Sigmoid colon (tissue), 4 donors: Measurements from ENCODE around the gene NKX6-1.

Source experiments
- EP300 ChIP-seq, 4 donors: sonication (generic); formaldehyde crosslinking; IDR thresholded peaks; one replicate each; pipeline ENCODE4 v1.6.1; 2017; ENCODE audit warnings: antibody characterized with exemption in 4 of 4
- POLR2A ChIP-seq, 2 donors: fragments of 450-650 bp; IDR thresholded peaks; one replicate each; pipeline ENCODE4 v1.6.1; 2016; ENCODE audit warnings: antibody characterized with exemption in 2 of 2, mild to moderate bottlenecking in 2 of 2, moderate library complexity in 2 of 2
- POLR2AphosphoS5 ChIP-seq, 4 donors: sonication (generic); formaldehyde crosslinking; IDR thresholded peaks; one replicate each; pipeline ENCODE4 v1.6.1; 2017; ENCODE audit warnings: antibody characterized with exemption in 4 of 4
- TF ChIP-seq, protein P1 (sequence below), 4 experiments: fragments of 450-650 bp in 3 of 4; fragments of 200-600 bp in 1 of 4; IDR thresholded peaks; one replicate each; pipeline ENCODE4 v1.5.1; 2016 to 2019; ENCODE audit warnings: antibody characterized with exemption in 4 of 4, mild to moderate bottlenecking in 3 of 4, moderate library complexity in 2 of 4

DNA sequence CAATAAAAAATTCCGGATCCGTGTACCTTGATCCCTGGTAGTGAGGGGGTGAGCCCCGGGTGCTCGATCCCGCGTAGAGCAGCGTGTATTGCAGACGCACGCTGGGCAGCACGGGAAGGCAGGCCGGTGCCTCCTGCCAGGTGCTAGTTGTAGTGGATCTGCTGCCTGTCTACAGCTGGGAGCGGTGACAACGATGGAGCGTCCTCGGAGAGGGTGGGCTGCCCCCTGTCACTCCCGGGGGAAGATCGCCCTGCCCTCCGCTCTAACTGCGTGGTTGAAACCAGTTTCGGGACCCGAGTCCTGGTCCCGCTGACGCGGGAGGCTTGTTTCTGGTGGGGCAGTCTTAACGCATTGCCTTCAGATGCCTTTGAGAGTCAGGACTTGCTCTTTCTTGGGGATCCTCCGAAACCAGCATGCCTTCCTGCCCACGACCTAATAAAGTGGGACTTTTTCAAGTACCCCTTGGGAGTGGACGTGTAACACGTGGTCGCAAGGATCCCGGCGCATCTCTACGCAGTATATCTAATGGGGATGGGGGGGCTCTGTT is 2.7 kb upstream of the NKX6-1 start:
- TF ChIP-seq, protein P1, sequence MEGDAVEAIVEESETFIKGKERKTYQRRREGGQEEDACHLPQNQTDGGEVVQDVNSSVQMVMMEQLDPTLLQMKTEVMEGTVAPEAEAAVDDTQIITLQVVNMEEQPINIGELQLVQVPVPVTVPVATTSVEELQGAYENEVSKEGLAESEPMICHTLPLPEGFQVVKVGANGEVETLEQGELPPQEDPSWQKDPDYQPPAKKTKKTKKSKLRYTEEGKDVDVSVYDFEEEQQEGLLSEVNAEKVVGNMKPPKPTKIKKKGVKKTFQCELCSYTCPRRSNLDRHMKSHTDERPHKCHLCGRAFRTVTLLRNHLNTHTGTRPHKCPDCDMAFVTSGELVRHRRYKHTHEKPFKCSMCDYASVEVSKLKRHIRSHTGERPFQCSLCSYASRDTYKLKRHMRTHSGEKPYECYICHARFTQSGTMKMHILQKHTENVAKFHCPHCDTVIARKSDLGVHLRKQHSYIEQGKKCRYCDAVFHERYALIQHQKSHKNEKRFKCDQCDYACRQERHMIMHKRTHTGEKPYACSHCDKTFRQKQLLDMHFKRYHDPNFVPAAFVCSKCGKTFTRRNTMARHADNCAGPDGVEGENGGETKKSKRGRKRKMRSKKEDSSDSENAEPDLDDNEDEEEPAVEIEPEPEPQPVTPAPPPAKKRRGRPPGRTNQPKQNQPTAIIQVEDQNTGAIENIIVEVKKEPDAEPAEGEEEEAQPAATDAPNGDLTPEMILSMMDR (IDR thresholded peaks at IDR 0.05): no peak
- no peak for TF ChIP-seq EP300 (IDR thresholded peaks at IDR 0.05)
- no peak for TF ChIP-seq POLR2AphosphoS5 (IDR thresholded peaks at IDR 0.05)
- TF ChIP-seq POLR2A (IDR thresholded peaks at IDR 0.05): no peak
